COLO668 (cell line): ENCODE measurements around the gene AMOT.

Source experiments
- DNase-seq: peaks from one replicate; lab custom pipeline; 2025; ENCODE audit not compliant: unreplicated experiment; lab: John Stamatoyannopoulos, UW

AMOT gene

DNA sequence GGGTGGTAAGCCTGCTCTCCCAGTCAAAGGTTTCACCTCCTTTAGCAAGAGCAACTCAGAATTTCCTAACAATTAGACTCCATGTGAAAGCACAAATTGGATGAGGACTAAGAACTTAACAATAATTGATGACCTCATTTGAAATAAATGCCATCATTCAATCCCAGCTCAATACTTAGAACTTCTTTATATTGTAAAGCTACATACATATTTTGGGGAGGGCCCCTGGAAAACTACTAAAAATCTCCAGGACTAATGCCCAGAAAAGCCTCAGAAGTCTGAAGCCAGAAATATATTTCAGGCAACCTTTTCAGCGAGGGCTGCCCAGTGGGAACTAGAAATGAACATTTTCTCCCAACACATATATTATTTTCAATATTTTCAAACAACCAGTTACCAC lies 38.1 kb downstream of the AMOT start:
- DNase-seq, result no peak

- DNase-seq, result no peak
These were observed 39.5 kb downstream of the AMOT start for GRCh38 chrX:112800971-112801775.

GRCh38 chrX:112799425-112799824 lies 41.2 kb downstream of the AMOT start:
- DNase-seq, result no peak

DNA sequence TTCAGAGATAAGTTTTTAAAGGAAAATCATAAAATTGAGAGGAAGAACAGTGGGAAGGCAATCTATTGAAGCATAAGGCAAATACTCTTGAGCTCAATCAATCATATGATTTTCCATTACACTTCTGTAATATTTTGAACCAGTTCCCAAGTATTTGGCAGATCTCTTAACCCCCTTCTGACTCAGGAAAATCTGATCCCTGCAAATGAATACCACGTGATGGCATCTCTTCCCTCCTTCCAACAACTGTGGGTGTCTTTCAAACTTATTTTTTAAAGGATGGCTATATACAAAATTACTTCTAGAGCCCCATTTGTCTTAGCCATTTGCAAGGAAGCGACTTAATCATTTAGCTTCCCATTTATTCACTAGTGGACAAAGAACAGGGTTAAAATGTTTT lies 41.9 kb downstream of the AMOT start:
- no peak for DNase-seq

DNA sequence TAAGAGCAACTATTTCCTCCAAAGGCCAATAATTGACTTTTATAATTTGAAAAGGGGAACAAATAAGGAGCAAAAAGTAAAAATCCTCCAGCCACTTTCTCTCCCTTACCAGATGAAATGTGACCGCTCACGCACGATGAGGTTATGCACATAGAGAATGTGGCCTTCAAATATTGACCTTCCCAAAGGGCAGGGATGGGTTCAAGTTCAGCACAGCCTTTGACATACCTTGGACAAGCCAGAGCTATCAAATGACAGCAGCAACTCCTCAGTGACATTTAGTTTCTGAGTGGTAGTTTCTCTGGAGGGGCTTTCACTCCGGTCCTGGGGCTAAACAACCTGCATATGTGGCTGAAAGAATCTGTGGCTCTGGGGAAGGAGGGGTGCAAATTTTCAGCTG lies 50.7 kb downstream of the AMOT start:
- DNase-seq, result no peak

DNA sequence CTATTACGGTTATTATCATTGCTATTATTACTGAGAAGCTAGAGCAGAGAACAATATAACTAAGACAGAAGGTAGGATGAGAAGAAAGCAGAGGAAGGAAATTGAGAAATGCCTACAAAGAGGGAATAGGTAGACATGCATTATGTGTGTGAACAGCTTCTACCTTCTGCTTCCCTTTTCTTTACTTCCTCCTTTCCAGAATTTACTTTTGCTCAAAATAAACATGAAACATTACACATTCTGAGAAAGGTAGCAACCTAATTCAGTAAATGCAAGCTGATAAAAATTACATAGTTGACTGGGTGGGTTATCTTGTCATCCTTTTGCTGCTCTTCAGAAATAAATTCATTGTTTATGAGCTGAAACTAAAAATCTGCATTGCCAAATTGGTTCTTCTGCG lies 54.6 kb downstream of the AMOT start:
- DNase-seq, result no peak

DNA sequence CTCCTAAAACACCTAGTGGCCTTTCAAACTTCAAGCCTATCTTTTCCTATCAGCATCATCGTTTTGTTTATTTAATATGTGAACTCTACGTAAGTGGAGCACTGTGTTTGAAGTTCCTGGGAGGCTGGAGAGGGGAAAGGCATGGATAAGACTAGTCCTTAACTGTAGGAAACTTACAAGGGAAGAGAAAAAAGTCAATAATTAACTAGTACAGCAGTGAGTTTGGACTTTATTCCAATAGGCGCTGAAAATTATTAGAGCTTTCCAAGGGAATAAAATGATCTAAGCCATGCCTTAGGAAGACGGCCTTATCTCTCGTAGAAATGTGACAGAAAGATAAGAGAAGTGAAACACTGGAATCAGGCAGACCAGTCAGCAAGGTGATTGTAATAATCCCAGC lies 55.3 kb downstream of the AMOT start:
- no peak for DNase-seq

GRCh38 chrX:112784692-112785091 lies 55.9 kb downstream of the AMOT start:
- no peak for DNase-seq

DNA sequence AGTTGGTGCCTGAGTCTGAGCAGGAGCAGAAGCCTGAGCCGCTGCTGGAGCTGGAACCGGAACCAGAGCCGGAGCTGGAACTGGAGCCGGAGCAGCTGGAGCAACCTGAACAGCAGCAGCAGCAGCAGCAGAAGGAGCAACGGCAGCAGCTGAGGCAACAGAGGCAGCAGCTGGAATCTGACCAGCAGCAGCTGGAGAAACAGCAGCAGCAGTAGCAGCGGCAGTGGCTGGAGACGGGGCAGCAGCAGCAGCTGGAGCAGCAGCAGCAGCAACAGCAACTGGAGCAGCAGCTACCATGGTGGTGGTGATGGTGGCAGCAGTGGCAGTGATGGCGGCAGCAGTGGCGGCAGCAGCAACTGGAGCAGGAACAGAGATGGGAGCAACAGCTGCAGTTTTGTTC lies 61.5 kb downstream of the AMOT start:
- no peak for DNase-seq

- no peak for DNase-seq
These were observed 65.9 kb downstream of the AMOT start for GRCh38 chrX:112774651-112775293.

GRCh38 chrX:112774142-112774541 lies 66.5 kb downstream of the AMOT start:
- no peak for DNase-seq

DNA sequence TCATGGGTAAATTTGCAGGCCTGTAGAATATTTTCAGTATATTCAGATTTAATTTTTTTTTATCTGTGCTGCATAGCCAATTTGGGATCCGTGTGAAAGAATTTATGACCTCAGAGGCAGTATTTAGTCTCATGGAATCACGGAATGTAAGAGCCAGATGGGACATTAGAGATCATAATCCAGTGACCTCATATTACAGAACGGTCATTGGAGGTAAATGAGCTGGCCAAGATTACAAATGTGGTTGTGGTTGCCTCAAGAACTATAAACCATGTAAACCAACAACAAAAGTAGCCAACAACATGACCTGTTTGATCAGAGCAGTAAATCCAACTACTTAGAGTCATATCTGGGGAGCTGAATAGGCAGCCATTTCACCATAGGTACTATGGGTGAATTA lies 71.6 kb downstream of the AMOT start:
- no peak for DNase-seq

GRCh38 chrX:112768563-112768962 lies 72.1 kb downstream of the AMOT start:
- DNase-seq, result no peak

DNA sequence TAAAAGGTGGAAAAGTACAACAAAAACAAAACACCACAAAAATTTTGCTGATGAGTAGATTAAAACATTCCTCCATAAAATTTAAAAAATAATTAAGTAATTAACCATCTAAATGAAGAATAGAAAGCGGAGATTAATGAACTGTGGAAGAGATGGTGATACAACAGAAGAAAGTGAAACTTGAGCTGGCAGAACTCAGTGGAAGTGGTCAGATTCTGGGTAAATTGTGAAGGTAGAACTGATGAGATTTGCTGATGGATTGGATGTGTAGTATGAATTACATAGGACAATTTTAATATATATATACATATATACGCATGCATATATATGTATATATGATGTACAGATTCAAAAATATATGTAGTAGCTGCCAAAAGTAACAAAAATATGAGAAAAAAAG lies 73.9 kb downstream of the AMOT start:
- no peak for DNase-seq

GRCh38 chrX:112761242-112762207 lies 79.1 kb downstream of the AMOT start:
- DNase-seq, result no peak

- no peak for DNase-seq
These were observed 79.9 kb downstream of the AMOT start for GRCh38 chrX:112760697-112761096.

GRCh38 chrX:112759966-112760365 lies 80.7 kb downstream of the AMOT start:
- no peak for DNase-seq

DNA sequence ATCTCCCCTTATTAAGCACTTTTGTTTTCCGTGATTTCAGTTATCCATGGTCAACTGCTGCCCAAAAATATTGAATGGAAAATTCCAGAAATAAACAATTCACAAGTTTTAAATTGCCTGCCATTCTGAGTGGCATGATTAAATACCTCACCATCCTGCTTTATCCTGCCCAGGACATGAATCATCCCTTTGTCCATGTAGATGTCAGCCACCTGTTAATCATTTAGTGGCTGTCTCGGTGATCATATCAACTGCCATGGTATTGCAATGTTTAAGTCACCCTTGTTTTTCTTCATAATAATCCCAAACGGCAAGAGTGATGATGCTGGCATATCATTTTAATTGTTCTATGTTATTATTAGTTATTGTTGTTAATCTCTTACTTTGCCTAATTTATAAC lies 81.1 kb downstream of the AMOT start:
- DNase-seq, result no peak

DNA sequence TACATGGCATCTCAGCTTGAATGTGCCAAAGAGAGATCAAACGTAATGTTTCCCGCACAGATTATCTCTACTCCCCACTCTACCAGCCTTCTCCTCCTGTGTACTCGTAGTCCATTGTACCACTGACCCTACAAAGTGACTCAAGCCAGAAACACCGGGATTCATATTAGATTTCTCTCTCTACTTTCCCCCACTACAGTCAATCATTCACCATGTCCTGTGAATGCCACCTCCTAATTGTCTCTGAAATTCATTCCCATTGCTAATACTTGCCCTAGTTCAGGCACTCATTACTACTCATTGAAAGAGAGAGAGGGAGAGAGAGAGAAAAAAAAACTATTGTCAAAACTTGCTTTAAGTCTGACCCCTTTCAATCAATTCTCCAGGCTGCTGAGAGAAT lies 82.7 kb downstream of the AMOT start:
- no peak for DNase-seq

GRCh38 chrX:112753116-112753515 lies 87.5 kb downstream of the AMOT start:
- DNase-seq, result no peak

GRCh38 chrX:112751076-112751475 lies 89.6 kb downstream of the AMOT start:
- no peak for DNase-seq
